Measurements from ENCODE around the gene NAA15.

DNA sequence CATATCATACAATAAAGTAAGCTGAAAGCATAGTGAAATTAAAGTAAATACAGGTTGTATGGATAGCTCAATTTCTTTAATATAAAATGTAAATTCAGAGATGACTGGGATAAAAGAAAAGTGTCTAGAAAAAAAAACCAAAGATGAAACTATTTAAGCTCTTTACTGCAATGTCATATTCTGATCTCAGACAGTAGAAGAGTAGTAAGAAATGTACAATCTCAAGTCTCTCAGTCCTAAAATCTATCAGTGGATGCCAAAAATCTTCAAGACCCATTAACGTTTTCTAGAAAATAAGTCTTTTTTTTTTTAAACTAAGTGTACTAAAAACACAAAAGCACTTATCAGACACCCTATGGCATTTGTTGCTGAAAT is 35.1 kb upstream of the NAA15 start:
- TF ChIP-seq TCF12 (IDR thresholded peaks at IDR 0.05; ENCODE audit: low read depth) (no peak), CEBPB (IDR thresholded peaks at IDR 0.05) (no peak), EP300 (IDR thresholded peaks at IDR 0.05; ENCODE audit: borderline replicate concordance) (no peak), ZBTB7A (IDR thresholded peaks at IDR 0.05; ENCODE audit: low read depth) (no peak)
- TF ChIP-seq, protein P1, sequence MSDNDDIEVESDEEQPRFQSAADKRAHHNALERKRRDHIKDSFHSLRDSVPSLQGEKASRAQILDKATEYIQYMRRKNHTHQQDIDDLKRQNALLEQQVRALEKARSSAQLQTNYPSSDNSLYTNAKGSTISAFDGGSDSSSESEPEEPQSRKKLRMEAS (IDR thresholded peaks at IDR 0.05) = no peak
- TF ChIP-seq, protein P2, sequence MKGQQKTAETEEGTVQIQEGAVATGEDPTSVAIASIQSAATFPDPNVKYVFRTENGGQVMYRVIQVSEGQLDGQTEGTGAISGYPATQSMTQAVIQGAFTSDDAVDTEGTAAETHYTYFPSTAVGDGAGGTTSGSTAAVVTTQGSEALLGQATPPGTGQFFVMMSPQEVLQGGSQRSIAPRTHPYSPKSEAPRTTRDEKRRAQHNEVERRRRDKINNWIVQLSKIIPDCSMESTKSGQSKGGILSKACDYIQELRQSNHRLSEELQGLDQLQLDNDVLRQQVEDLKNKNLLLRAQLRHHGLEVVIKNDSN (IDR thresholded peaks at IDR 0.05) = no peak
